C1 segment of cervical spinal cord (tissue), 14 donors: ENCODE measurements around the gene FAM131B.
A peak's percentile ranks its signal among the peaks of the same experiment; 100 is the strongest.
"Not testable (repeated sequence)": the region's sequence is repeated elsewhere in the genome, so short reads cannot be mapped to it uniquely, and the experiment has no call there.

Source experiments
- DNase-seq, 14 donors: peaks; one replicate each; lab custom pipeline; 2025; lab: John Stamatoyannopoulos, UW

Gene FAM131B

GRCh38 chr7:143395187-143396149 is 33.0 kb upstream of the FAM131B start:
- peak in 1 of 14 donors; percentile 10 for DNase-seq

- DNase-seq, result no peak
Measured at GRCh38 chr7:143394777-143395176, 32.3 kb upstream of the FAM131B start.

DNA sequence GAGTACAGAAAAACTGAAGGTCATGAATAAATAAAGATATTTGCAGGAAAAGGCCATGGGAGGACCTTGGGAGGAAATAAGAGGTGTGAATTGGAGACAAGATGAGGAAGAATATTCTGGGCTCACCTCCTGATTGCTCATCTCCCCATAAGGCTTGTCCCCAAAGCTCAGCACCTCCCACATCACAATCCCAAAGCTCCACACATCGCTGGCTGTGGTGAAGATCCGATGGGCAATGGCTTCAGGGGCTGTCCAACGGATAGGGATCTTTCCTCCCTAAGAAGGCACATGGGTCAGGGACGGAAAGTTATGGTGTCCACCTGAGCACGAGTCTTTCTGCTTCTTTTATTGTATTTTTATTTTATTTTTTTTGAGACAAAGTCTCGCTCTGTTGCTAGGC is 31.6 kb upstream of the FAM131B start:
- DNase-seq, result no peak

GRCh38 chr7:143393267-143394041 is 30.9 kb upstream of the FAM131B start:
- no peak for DNase-seq

- DNase-seq, result no peak
Measured at GRCh38 chr7:143392875-143393266, 30.4 kb upstream of the FAM131B start.

- DNase-seq, result not testable (repeated sequence)
Measured at GRCh38 chr7:143392427-143392826, 29.9 kb upstream of the FAM131B start.

DNA sequence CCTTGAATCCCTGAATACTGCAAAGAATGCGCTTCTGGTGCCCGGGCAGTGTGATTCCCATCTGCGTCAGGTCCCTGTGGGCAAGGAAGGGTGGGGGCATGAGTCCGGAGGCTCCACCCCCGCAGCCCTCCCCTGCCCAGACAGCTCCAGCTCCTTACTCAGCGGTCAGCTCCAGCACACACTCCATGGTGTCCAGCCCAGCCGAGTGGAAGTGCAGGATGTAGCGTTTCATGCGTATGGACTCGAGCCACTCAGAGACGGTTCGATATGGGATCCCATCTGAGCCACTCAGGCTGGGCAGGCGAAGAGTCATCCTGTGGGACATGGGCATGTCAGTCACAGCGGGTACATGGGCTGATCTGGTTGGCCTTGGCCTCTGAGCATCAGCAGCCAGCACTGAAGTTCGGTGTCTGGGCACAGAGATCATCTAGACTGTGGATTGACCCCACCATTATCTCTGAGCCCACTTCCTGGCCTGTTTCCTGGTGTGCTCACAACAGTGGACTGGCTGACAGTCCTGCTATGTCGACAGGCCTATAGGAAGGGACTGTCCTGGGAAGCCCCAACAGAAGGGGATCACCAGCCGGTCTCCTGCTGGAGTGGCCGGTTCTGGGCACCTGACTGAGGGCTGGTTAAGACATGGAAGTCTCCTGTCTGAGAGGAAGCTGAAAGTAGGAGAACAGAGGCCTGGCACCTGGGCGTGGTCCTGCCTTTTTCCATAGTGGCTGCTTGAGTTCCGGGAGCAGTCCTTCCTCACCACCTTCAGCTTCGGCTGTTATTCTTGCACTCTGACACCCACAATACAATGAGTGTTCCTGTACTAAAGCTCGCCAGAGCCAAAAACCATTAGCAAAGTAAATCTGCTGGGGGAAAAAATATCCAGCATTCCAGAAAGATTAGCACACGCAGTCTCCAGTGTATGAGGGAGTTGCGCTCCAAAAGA is 29.2 kb upstream of the FAM131B start:
- no peak for DNase-seq

DNA sequence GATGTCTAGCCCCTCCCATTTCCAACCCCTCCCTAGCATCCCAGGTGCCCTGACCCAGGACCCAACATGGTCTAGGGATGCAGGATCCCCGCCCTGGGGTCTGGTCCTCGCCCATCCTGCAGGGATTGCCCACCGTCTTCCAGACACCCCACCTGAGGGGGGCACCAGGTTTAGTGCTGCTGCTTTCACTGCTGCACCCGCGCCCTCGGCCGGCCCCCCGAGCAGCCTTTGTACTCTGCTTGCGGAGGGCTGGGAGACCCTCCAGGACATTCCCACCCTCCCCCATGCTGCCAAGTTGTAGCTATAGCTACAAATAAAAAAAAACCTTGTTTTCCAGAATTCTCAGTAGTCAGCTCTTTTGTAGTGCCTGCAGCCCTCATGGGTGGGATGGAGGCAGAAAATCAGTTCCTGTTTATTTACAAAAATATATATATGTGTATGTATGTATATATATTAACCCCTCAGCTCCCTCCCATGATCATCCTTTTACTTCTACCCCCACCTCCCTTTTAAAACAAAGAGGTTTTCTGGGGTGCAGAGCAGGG is 28.3 kb upstream of the FAM131B start:
- DNase-seq, result no peak

- DNase-seq, result no peak
Measured at GRCh38 chr7:143390104-143390772, 27.7 kb upstream of the FAM131B start.

DNA sequence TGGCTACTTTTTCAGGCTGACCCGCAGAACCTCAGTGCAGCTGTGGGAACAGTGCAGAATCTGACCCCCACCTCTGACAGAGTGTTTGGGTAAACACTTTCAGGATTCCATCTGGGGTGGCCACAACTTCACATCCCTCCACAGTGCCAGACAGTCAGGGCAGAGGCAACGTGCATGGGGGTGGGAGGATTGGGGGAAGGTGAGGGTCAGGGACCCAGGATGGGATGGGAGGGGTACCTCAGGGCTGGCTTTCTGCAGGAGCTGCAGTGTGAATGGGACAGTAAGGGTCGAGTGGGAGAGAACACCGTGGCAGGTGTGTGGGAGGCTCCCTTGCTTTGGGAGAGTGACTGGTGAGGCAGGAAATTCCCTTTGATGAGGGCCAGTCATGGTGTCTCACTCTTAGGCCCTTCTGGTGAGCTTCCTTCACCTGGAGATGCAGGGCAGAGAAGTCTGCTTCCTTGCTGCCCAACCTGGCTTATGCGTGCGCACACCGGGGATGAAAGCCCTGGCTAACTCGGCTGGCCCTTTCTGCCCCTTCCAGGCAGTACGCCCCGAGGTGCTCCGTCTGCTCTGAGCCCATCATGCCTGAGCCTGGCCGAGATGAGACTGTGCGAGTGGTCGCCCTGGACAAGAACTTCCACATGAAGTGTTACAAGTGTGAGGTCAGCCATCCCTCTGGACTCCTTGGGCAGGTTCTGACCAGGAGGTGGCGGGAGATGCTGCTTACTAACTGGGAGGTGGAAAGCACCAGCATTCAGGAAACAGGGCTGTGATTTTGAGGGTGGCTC is 27.0 kb upstream of the FAM131B start:
- DNase-seq, result peak in 1 of 14 donors; percentile 40

DNA sequence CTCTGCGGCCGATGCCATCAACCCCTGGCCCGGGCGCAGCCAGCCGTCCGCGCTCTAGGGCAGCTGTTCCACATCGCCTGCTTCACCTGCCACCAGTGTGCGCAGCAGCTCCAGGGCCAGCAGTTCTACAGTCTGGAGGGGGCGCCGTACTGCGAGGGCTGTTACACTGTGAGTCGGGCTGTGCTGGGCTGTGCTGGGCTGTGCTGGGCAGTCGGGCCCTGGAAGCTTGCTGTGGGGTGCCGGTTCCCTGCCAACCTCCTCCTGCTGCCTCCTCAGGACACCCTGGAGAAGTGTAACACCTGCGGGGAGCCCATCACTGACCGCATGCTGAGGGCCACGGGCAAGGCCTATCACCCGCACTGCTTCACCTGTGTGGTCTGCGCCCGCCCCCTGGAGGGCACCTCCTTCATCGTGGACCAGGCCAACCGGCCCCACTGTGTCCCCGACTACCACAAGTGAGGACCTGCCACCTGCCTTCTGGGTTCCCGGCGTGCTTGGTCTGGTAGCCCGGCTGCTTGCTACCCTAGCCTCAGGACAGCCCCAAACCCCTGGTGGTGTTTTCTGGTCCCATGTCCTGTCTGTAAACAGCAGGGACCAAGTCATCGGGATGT is 26.1 kb upstream of the FAM131B start:
- DNase-seq, result peak in 1 of 14 donors; percentile 11

- no peak for DNase-seq
Measured at GRCh38 chr7:143388051-143388450, 25.5 kb upstream of the FAM131B start.

DNA sequence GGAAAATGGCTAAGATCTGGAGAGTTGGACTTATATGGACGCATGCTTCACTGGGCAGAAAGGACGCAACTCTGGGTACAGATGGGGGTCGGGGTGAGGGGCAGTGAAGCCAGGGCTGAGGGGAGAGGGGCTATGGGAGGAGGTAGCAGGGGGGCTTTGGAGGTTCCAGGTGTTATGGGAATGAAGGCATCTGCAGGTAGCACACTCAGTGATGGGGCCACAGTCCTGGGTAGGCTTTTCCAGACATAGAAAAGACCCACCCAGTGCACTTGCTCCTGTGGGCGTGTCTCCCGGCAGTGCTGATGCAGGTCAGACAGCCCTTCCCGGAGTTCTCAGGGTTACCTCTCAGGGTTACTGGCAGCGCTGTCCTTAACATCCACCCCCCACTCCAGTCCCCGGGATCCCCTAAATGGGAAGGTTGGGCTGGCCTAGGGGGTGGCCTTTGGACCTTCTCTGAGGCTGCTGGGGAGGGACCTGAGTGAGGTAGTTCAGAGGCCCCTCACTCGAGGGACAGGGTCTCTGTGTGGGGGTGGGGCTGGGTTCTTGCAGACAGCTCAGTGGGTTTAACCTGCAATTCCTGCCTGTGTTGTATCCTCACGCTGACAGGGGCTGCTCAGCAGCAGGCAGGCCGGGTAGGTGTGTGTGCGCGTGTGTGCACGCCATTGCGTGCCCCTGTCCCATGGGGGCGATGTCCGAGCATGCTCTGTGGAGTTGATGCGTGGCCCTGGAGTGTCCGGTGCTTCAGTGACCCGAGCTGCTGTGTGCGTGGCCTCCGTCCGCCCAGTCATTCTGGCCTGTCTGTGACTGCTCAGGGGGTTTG is 24.9 kb upstream of the FAM131B start:
- DNase-seq, result no peak

DNA sequence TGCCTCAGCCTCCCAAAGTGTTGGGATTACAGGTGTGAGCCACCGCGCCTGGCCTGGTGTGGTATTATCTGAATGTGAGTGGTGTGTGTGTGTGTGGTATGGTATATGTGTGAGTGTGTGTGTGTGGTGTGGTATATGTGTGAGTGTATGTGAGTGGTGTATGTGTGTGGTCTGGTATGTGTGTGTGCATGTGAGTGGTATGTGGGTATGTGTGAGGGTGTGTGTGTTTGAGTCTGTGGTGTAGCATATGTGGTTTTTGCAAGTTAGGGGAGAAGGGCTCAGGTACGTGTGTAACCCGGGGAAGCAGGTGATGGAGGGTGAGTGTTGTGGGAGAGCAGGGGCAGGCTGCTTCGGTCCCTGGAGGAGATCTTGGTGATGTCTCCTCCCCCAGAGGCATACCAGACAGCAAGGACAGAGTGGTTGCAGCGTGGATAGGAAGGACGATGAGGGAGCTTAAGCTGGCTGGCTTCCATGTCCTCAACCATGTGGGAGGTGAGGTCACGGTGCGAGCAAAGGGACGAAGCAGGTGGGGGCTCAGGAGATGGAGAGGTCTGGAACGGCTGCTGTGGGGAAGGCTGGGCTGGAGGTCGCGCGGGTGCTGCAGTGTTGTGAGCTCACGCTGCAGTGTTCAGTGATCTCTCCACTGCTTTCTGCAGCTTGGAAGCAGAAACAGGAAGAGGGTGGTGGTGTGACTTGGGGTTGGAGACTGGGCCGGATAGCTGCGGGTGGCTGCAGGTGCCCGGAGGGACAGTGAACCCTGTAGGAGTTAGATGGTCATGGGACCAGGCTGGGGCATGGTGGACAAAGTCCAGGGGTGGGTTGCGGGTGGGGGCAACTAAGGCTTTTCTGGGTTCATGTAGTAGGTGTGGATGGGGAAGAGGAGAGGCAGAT is 23.6 kb upstream of the FAM131B start:
- peak in 2 of 14 donors; percentile 8 to 39 for DNase-seq

DNA sequence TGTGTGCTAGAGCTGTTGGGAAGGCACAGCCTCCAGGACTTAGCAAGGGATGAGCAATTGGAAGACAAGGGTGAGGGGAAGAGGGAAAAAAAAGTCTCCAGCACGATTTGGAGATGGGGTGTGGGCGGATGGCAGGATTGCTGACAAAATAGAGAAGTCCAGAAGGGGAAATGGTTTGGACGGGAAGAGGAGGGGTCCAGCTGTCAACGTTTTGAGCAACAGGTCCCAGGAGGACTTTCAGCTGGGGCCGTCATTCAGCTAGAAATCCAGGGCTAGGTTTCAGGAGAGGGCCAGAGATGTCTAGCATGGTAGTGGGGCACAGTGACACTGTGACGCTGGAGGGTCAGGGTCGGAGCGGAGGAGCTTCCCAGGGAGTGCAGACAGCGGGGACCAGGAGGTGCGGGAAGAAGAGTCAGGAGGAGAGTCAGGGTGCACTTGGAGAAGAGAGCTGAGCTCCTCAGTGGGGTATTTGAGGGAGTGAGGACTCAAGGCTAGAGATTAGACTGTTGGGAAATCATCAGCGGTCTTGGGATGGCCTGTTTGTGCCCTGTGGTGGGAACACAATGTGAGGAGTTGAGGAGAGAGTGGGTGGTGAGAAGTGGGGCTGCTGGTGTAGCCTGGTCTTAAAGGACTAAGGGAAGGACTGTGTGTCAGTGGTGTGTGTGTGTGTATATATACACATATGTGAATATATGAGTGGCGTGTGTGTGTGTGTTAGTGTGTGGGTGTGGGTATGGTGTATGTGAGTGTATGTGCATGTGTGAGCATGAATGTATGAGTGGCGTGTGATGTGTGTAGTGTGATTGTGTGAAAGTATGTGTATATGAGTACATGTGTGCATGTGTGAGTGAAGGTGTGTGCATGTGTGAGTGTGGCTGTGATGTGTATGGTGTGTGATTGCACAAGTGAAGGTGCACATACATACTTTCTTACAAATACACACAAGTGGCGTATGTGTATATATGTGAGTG is 22.4 kb upstream of the FAM131B start:
- DNase-seq, result no peak

DNA sequence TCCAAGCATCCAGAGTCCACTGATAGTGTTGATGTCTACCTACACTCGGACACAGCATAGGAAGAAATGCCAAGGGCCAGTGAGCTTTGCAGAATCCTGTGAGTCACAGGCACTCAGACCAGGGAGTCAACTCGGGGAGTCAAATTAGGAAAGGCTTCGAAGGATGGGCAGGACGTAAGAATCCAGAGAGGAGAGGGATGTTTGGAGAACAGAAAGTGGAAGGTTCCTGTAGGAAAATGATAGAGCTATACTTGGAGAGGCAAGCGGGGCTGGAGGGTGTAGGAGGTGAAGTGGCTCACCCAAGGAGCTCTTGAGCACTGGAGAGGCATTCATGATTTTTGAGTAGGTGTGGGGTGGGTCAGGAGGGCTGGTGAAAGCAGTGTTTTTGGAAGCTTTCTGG is 21.6 kb upstream of the FAM131B start:
- DNase-seq, result no peak
